ENCODE data around the gene NDUFB10.

NDUFB10 gene

DNA sequence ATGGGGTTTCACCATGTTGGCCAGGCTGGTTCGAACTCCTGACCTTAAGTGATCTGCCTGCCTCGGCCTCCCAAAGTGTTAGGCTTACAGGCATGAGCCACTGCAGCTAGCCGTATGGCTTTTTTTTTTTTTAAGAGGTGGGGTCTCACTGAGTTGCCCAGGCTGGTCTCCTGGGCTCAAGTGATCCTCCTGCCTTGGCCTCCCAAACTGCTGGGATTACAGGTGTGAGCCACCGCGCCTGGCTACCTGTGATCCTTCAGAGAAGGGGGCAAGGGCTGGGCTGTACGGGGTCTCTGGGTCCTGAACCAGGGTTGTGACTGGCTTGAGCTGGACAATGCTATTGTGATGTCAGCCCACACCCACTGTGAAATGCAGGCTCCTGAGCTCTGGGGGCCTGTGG lies 7.1 kb downstream of the NDUFB10 start, which contains the start of gene RNF151:
TSS of gene RNF151 (plus strand) at position 397 of the 400 bp plus-strand sequence. CDS start 26 bp downstream, outside the sequence.
- TF ChIP-seq, protein P1, sequence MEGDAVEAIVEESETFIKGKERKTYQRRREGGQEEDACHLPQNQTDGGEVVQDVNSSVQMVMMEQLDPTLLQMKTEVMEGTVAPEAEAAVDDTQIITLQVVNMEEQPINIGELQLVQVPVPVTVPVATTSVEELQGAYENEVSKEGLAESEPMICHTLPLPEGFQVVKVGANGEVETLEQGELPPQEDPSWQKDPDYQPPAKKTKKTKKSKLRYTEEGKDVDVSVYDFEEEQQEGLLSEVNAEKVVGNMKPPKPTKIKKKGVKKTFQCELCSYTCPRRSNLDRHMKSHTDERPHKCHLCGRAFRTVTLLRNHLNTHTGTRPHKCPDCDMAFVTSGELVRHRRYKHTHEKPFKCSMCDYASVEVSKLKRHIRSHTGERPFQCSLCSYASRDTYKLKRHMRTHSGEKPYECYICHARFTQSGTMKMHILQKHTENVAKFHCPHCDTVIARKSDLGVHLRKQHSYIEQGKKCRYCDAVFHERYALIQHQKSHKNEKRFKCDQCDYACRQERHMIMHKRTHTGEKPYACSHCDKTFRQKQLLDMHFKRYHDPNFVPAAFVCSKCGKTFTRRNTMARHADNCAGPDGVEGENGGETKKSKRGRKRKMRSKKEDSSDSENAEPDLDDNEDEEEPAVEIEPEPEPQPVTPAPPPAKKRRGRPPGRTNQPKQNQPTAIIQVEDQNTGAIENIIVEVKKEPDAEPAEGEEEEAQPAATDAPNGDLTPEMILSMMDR (IDR thresholded peaks at IDR 0.05; ENCODE audit: insufficient read depth, low read depth, low read length, missing control alignments) = no peak

DNA sequence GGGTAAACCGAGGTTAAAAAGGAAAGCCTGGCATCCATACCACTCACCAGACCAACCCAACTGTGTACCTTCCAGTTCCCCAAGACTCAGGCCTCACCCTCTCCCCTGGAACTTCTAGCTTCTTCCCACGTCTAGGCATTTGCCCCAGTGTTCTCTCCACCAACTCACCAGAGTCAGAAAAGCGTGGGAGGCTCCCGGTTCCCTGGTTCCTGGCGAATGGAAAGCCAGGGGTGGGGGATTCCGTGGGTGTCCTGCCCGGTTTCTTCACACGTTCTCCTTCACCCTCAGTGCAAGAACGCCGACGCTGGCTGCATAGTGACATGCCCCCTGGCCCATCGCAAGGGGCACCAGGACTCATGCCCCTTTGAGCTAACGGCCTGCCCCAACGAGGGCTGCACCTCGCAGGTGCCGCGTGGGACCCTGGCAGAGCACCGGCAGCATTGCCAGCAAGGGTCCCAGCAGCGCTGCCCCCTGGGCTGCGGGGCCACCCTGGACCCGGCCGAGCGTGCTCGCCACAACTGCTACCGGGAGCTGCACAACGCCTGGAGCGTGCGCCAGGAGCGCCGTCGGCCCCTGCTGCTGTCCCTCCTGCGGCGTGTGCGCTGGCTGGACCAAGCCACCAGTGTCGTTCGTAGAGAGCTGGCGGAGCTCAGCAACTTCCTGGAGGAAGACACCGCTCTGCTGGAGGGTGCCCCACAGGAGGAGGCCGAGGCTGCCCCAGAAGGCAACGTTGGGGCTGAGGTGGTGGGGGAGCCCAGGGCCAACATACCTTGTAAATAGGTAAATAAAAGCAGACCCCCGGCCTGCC lies 9.0 kb downstream of the NDUFB10 start:
- H3K4me3 ChIP-seq (ENCODE audit: low read length) = no peak overlapping the region
- no peak for DNase-seq (ENCODE audit: low read depth)
- TF ChIP-seq, protein P1 (IDR thresholded peaks at IDR 0.05; ENCODE audit: insufficient read depth, low read depth, low read length, missing control alignments) = no peak

More for the DNA sequence above, 7.1 kb downstream of the NDUFB10 start, which contains the start of gene RNF151:
- H3K4me3 ChIP-seq (ENCODE audit: low read length) = peak within 1 kb of the TSS; percentile 63
- DNase-seq (ENCODE audit: low read depth) = no peak

DNA sequence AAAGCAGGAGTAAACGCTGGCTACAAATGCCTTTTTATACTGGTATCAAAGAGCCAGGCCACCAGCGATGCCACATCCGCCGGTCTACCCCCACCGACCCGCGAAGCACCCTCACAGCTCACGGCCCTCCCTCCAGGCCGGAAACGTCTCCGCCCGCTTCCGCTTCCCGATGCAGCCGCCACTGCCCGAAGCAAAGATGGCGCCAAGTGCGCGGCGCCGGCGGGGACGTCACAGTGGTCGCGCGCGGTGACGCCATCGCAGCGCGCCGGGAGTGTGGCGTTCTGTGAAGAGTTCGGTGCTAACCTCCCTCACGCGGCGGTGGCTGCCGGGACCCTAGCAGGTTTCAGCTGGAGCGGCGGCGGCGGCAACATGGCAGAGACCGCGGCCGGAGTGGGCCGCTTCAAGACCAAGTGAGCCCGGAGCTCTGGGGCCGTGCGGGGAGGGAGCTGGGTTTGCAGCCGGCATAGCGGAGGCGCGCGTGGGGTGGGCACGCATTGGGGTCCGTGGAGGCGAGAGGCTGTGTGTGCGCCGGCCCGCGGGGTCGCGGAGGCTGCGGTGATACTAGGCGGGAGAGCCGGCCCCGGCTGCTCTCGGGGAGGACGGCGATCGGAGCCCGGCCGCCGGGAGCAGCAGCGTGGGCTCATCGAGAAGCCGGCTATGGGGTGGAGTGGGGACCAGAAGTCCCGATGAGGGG lies 12.6 kb downstream of the NDUFB10 start, which contains the start of gene TBL3:
TSS of gene TBL3 (plus strand) at position 258 of the 694 bp plus-strand sequence. CDS start at position 370, 112 bp downstream.
- TF ChIP-seq, protein P1 (IDR thresholded peaks at IDR 0.05; ENCODE audit: insufficient read depth, low read depth, low read length, missing control alignments) = no peak

DNA sequence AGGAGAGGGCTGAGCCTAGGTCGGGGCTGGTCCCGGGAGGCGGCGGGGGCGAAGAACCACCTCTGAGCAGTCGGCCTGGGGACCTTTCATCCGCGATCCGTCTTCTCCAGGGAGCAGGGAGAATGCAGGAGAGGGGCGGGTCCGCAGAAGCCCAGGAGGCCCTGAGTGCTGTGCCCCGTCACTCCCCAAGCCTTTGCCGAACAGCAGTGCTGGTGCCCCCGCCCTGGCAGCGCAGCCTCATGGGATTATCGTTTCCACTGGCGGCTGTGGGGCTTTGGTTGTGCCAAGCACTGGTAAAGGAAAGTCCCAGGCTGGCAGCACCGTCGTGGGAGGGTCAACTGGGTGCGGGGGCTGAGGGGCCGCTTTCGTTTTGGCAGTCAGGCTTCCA lies 13.1 kb downstream of the NDUFB10 start:
- peak; percentile 59 for DNase-seq (ENCODE audit: low read depth)
- H3K4me3 ChIP-seq (ENCODE audit: low read length) = peak overlapping the region; percentile 73
- TF ChIP-seq, protein P1 (IDR thresholded peaks at IDR 0.05; ENCODE audit: insufficient read depth, low read depth, low read length, missing control alignments) = no peak

More for the DNA sequence above, 12.6 kb downstream of the NDUFB10 start, which contains the start of gene TBL3:
- peak within 1 kb of the TSS; percentile 73 for H3K4me3 ChIP-seq (ENCODE audit: low read length)
- peak; percentile 95 for DNase-seq (ENCODE audit: low read depth)

DNA sequence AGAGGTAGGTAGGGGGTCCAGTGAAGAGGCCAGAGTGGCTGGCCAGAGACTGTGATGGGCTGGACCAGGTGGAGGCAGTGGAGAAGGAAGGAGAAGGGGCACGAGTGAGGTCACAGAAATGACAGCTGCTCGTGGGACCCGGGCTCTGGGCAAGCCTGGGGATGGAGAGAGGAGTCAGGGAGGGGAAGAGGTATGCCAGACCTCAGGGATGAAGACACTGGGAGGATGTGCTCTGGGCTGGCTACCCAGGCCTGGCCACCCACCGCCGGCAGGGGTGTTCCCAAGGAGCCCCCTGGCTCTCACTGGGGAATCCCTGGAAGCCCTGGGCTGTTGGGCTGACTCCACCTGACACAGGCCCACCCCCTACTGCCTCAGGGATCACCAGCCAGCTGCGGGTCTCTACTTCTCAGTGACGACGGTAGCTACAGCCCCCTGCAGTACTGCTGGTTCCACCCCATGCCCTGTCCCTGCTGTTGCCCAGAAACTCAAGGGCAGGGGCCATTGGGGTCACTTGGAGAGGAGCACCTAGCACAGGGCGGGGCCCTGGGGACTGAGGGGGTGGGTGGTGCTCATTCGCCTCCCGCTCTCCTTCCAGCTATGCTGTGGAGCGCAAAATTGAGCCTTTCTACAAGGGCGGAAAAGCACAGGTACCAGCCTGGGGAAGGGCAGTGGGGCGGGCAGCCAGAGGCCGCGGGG lies 14.3 kb downstream of the NDUFB10 start:
- no peak for DNase-seq (ENCODE audit: low read depth)
- H3K4me3 ChIP-seq (ENCODE audit: low read length) = no peak overlapping the region
- TF ChIP-seq, protein P1 (IDR thresholded peaks at IDR 0.05; ENCODE audit: insufficient read depth, low read depth, low read length, missing control alignments) = no peak

DNA sequence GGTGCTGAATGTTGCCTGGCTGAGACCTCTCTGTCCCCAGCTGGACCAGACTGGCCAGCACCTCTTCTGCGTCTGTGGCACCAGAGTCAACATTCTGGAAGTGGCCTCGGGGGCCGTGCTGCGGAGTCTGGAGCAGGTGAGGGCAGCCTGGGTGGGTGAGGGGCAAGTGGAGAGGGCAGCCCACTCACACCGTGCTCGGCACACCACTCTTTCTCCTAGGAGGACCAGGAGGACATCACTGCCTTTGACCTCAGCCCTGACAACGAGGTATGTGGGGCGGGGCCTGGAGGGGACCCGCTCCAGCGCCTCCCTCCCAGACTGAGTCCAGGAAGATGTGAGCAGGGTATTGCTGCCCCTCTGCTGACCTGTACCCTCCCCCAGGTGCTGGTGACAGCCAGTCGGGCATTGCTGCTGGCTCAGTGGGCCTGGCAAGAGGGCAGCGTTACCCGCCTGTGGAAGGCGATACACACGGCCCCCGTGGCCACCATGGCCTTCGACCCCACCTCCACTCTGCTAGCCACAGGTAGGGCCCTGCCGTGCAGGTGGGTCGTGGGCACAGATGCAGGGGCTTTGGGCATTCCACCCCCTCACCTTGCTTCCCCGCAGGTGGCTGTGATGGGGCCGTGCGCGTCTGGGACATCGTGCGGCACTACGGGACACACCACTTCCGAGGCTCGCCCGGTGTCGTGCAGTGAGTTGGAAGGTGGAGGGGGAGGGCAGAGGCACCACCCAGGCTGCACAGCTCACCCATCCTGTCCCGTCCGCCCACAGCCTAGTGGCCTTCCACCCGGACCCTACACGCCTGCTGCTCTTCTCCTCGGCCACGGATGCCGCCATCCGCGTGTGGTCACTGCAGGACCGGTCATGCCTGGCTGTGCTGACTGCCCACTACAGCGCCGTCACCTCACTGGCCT lies 15.1 kb downstream of the NDUFB10 start:
- DNase-seq (ENCODE audit: low read depth) = no peak
- TF ChIP-seq, protein P1 (IDR thresholded peaks at IDR 0.05; ENCODE audit: insufficient read depth, low read depth, low read length, missing control alignments) = no peak
- H3K4me3 ChIP-seq (ENCODE audit: low read length) = no peak overlapping the region
